Coronary artery (tissue), 2 donors: ENCODE data around the gene MED22.
"Not testable (repeated sequence)": the region's sequence is repeated elsewhere in the genome, so short reads cannot be mapped to it uniquely, and the experiment has no call there.

Experiments used
- DNase-seq: peaks from one replicate; pipeline ENCODE4 v3.0.0-alpha.2; 2017; ENCODE audit warnings: low spot score
- H3K27ac ChIP-seq, 2 donors: fragments of 200-600 bp; sonication (generic); one replicate each; pipeline ENCODE4 v1.5.1; 2016 to 2019
- H3K4me3 ChIP-seq: fragments of 200-600 bp; sonication (generic); 2 replicates; pipeline ENCODE4 v1.5.1; 2016; ENCODE audit warnings: mild to moderate bottlenecking, moderate library complexity
- TF ChIP-seq, protein P1 (sequence below): fragments of 200-600 bp; sonication (generic); IDR thresholded peaks from one replicate; pipeline ENCODE4 v1.5.1; 2019; ENCODE audit warnings: antibody characterized with exemption

MED22 gene

DNA sequence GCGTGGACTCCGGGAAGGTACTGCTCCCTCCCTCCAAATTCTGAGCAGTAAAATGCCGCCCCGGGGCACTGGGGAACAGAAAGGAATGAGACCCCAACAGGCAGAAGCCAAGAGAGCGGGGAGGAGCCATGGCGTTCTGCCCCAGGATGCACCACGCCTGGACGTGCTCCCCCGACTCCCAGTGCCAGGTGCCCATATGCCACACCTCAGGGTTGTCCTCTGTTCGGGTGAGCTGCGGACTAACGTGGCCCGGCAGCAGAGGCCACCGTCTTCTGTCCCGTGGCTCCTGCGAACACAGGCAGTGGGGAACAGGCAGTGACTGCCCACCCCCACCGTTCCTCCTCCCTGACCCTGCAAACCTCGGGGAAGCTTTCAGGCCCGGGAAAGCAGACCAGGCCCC lies 16.7 kb downstream of the MED22 start:
- no peak overlapping the region for H3K4me3 ChIP-seq
- TF ChIP-seq, protein P1, sequence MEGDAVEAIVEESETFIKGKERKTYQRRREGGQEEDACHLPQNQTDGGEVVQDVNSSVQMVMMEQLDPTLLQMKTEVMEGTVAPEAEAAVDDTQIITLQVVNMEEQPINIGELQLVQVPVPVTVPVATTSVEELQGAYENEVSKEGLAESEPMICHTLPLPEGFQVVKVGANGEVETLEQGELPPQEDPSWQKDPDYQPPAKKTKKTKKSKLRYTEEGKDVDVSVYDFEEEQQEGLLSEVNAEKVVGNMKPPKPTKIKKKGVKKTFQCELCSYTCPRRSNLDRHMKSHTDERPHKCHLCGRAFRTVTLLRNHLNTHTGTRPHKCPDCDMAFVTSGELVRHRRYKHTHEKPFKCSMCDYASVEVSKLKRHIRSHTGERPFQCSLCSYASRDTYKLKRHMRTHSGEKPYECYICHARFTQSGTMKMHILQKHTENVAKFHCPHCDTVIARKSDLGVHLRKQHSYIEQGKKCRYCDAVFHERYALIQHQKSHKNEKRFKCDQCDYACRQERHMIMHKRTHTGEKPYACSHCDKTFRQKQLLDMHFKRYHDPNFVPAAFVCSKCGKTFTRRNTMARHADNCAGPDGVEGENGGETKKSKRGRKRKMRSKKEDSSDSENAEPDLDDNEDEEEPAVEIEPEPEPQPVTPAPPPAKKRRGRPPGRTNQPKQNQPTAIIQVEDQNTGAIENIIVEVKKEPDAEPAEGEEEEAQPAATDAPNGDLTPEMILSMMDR = no peak
- no peak overlapping the region for H3K27ac ChIP-seq
- DNase-seq = no peak

DNA sequence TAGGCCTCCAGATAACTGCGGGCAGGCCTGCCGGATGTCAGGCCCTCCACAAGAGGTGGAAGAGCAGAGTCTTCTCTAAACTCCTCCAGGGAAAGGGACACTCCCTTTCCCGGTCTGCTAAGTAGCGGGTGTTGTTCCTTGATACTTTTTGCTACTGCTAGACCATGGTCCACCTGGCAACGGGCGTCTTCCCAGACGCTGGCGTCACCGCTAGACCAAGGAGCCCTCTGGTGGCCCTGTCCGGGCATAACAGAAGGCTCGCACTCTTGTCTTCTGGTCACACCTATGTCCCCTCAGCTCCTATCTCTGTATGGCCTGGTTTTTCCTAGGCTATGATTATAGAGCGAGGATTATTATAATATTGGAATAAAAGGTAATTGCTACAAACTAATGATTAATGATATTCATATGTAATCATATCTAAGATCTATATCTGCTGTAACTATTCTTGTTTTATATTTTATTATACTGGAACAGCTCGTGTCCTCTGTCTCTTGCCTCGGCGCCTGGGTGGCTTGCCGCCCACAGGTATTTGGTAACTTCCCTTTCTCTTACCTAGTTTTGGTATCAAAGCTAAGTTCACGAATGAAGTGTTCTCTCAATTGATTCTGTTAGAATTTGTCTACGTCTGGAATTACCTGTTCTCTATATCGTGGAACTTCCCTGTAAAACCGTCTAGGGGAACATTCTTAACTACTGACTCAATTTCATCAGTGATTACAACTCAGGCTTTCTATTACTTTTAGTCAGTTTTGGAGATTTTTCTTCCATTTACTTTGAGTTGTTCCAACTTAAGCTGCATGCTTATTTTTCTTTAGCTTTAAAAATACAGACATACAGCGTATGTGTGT lies 18.4 kb downstream of the MED22 start:
- not testable (repeated sequence) for DNase-seq, H3K27ac ChIP-seq, H3K4me3 ChIP-seq

- no peak for DNase-seq
- H3K4me3 ChIP-seq = no peak overlapping the region
- no peak overlapping the region for H3K27ac ChIP-seq
- TF ChIP-seq, protein P1 = no peak
Measured at GRCh38 chr9:133327834-133328484, 20.0 kb downstream of the MED22 start.

- H3K4me3 ChIP-seq, H3K27ac ChIP-seq, DNase-seq: not testable (repeated sequence)
Measured at GRCh38 chr9:133327021-133327420, 20.9 kb downstream of the MED22 start.

- no peak for DNase-seq
- H3K4me3 ChIP-seq = no peak overlapping the region
- H3K27ac ChIP-seq = no peak overlapping the region
- TF ChIP-seq, protein P1 = no peak
Measured at GRCh38 chr9:133323991-133324703, 23.8 kb downstream of the MED22 start.

DNA sequence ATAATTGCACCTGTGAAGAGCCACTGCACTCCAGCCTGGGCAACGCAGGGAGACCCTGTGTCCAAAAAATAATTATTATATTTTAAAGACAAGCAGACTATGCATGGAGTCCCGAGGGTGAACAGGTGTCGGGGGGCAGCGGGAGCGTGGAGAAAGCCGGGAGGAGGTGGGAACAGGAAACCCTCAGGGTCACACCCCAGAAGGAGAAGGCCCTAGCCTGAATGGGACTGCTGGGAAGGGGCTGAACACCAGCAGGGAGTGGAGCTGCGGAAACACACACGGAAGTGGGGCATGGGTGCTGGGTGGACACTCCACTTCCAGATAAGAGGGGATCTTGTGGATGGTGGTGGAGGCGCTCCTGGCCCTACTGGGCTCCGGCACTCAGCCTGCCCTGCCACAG lies 24.7 kb downstream of the MED22 start:
- H3K4me3 ChIP-seq = no peak overlapping the region
- no peak overlapping the region for H3K27ac ChIP-seq
- DNase-seq = no peak
- TF ChIP-seq, protein P1 = no peak

GRCh38 chr9:133322701-133323100 lies 25.2 kb downstream of the MED22 start:
- DNase-seq = no peak
- H3K27ac ChIP-seq = no peak overlapping the region
- TF ChIP-seq, protein P1 = no peak
- H3K4me3 ChIP-seq = no peak overlapping the region
